ENCODE data around the gene APC2.

Gene APC2

GRCh38 chr19:1455336-1456120 is 5.6 kb downstream of the APC2 start:
- TF ChIP-seq GATA2 (IDR thresholded peaks at IDR 0.05; ENCODE audit: low read depth, low read length), result no peak
- no peak for TF ChIP-seq GATA3 (IDR thresholded peaks at IDR 0.05; ENCODE audit: low read depth, low read length)

- TF ChIP-seq GATA2 (IDR thresholded peaks at IDR 0.05; ENCODE audit: low read depth, low read length), result no peak
- TF ChIP-seq GATA3 (IDR thresholded peaks at IDR 0.05; ENCODE audit: low read depth, low read length), result no peak
Observed at GRCh38 chr19:1456121-1456900, 6.4 kb downstream of the APC2 start.

GRCh38 chr19:1457031-1457739 is 7.3 kb downstream of the APC2 start:
- TF ChIP-seq GATA3 (IDR thresholded peaks at IDR 0.05; ENCODE audit: low read depth, low read length) (no peak), GATA2 (IDR thresholded peaks at IDR 0.05; ENCODE audit: low read depth, low read length) (no peak)

- TF ChIP-seq GATA2 (IDR thresholded peaks at IDR 0.05; ENCODE audit: low read depth, low read length) (no peak), GATA3 (IDR thresholded peaks at IDR 0.05; ENCODE audit: low read depth, low read length) (no peak)
Observed at GRCh38 chr19:1457892-1458291, 8.0 kb downstream of the APC2 start.

GRCh38 chr19:1459479-1459878 is 9.6 kb downstream of the APC2 start:
- no peak for TF ChIP-seq GATA2 (IDR thresholded peaks at IDR 0.05; ENCODE audit: low read depth, low read length)
- no peak for TF ChIP-seq GATA3 (IDR thresholded peaks at IDR 0.05; ENCODE audit: low read depth, low read length)

GRCh38 chr19:1460033-1460995 is 10.4 kb downstream of the APC2 start:
- TF ChIP-seq GATA2 (IDR thresholded peaks at IDR 0.05; ENCODE audit: low read depth, low read length) (no peak), GATA3 (IDR thresholded peaks at IDR 0.05; ENCODE audit: low read depth, low read length) (no peak)

- TF ChIP-seq GATA2 (IDR thresholded peaks at IDR 0.05; ENCODE audit: low read depth, low read length), result no peak
- TF ChIP-seq GATA3 (IDR thresholded peaks at IDR 0.05; ENCODE audit: low read depth, low read length), result no peak
Observed at GRCh38 chr19:1461862-1462261, 11.9 kb downstream of the APC2 start.

- TF ChIP-seq GATA3 (IDR thresholded peaks at IDR 0.05; ENCODE audit: low read depth, low read length) (no peak), GATA2 (IDR thresholded peaks at IDR 0.05; ENCODE audit: low read depth, low read length) (no peak)
Observed at GRCh38 chr19:1465191-1466016, 15.5 kb downstream of the APC2 start.

GRCh38 chr19:1466018-1466460 is 16.1 kb downstream of the APC2 start:
- TF ChIP-seq GATA2 (IDR thresholded peaks at IDR 0.05; ENCODE audit: low read depth, low read length) (no peak), GATA3 (IDR thresholded peaks at IDR 0.05; ENCODE audit: low read depth, low read length) (no peak)

GRCh38 chr19:1466461-1467214 is 16.7 kb downstream of the APC2 start:
- TF ChIP-seq GATA2 (IDR thresholded peaks at IDR 0.05; ENCODE audit: low read depth, low read length) (no peak), GATA3 (IDR thresholded peaks at IDR 0.05; ENCODE audit: low read depth, low read length) (no peak)

GRCh38 chr19:1467215-1467489 is 17.2 kb downstream of the APC2 start:
- TF ChIP-seq GATA3 (IDR thresholded peaks at IDR 0.05; ENCODE audit: low read depth, low read length), result no peak
- no peak for TF ChIP-seq GATA2 (IDR thresholded peaks at IDR 0.05; ENCODE audit: low read depth, low read length)

Measured in SH-SY5Y (cell line).